T-cell (primary cell): Measurements from ENCODE around the gene ZNF800. TPM values are rescaled to one million over a fixed set of nuclear protein-coding genes. Genes with fewer than 3 reads are reported as not detected.

ENCODE experiments used
- ATAC-seq, 4 experiments: fragments of 200-7000 bp in 3 of 4; fragments of 150-1000 bp in 1 of 4; cut with Tn5 transposase; replicated peaks in 1 of 4; 1 replicate in 3 of 4; 2 replicates in 1 of 4; pipeline ENCODE4 v1.10.0; 2021; ENCODE audit warnings: moderate library complexity in 3 of 4, mild to moderate bottlenecking in 2 of 4, moderate number of reproducible peaks in 1 of 4
- CTCF ChIA-PET, 2 donors: fragments of 300-600 bp; sonication (Branson Sonifier 250); formaldehyde crosslinking; loops; one replicate each; lab custom pipeline; 2022; ENCODE audit warnings: antibody characterized with exemption in 2 of 2; lab: Charles Lee
- POLR2A ChIA-PET, 2 donors: fragments of 300-600 bp; sonication (Branson Sonifier 250); formaldehyde crosslinking; loops; one replicate each; lab custom pipeline; 2022; ENCODE audit warnings: antibody characterized with exemption in 2 of 2; lab: Charles Lee
- DNase-seq, 35 experiments: peaks; one replicate each; pipeline versions ENCODE4 v3.0.0 to v3.0.0-alpha.2; 2013 to 2023
- H3K27ac ChIP-seq: one replicate; pipeline ENCODE4 v1.5.1; 2013; ENCODE audit warnings: low read length
- H3K27me3 ChIP-seq, 2 experiments: replicated peaks in 1 of 2; 1 replicate in 1 of 2; 2 replicates in 1 of 2; pipeline versions ENCODE4 v1.6.1 to v1.7.0; 2013; ENCODE audit warnings: low read length in 1 of 2, mixed read lengths in 1 of 2; ENCODE audit not compliant: control insufficient read depth in 2 of 2, insufficient read depth in 2 of 2; ENCODE audit errors: extremely low read depth in 1 of 2
- H3K36me3 ChIP-seq, 2 donors: 1 replicate in 1 of 2; 2 replicates in 1 of 2; pipeline versions ENCODE4 v1.6.1 to v1.7.0; 2013; ENCODE audit warnings: low read length in 1 of 2; ENCODE audit not compliant: control insufficient read depth in 2 of 2, insufficient read depth in 1 of 2; ENCODE audit errors: extremely low read depth in 1 of 2
- H3K4me1 ChIP-seq, 2 experiments: 1 replicate in 1 of 2; 2 replicates in 1 of 2; pipeline versions ENCODE4 v1.6.1 to v1.7.0; 2013; ENCODE audit warnings: low read length in 2 of 2, mixed read lengths in 1 of 2; ENCODE audit not compliant: insufficient read depth in 2 of 2, control insufficient read depth in 1 of 2; ENCODE audit errors: extremely low read depth in 1 of 2
- H3K4me3 ChIP-seq, 2 donors: 1 replicate in 1 of 2; 2 replicates in 1 of 2; pipeline versions ENCODE4 v1.5.1 to v1.7.0; 2013; ENCODE audit warnings: mild to moderate bottlenecking in 2 of 2, low read length in 1 of 2, moderate library complexity in 1 of 2; ENCODE audit not compliant: control insufficient read depth in 1 of 2; ENCODE audit errors: extremely low read depth in 1 of 2
- H3K9me3 ChIP-seq: 2 replicates; pipeline ENCODE4 v1.7.0; 2013
- H3K27ac Mint-ChIP-seq, 2 donors: one replicate each; pipeline ENCODE4 v1.8.0; 2020 to 2021; ENCODE audit warnings: mild to moderate bottlenecking in 2 of 2, mixed read lengths in 2 of 2
- H3K27me3 Mint-ChIP-seq, 2 donors: one replicate each; pipeline ENCODE4 v1.8.0; 2021 to 2022; ENCODE audit warnings: mixed read lengths in 2 of 2
- H3K36me3 Mint-ChIP-seq: one replicate; pipeline ENCODE4 v1.8.0; 2021; ENCODE audit warnings: mixed read lengths
- H3K4me1 Mint-ChIP-seq, 3 donors: one replicate each; pipeline ENCODE4 v1.8.0; 2020 to 2022; ENCODE audit warnings: mixed read lengths in 3 of 3, mild to moderate bottlenecking in 1 of 3
- H3K4me3 Mint-ChIP-seq, 3 donors: one replicate each; pipeline ENCODE4 v1.8.0; 2020 to 2022; ENCODE audit warnings: mild to moderate bottlenecking in 3 of 3, mixed read lengths in 3 of 3, moderate library complexity in 3 of 3
- H3K9me3 Mint-ChIP-seq, 3 donors: one replicate each; pipeline ENCODE4 v1.8.0; 2020 to 2022; ENCODE audit warnings: mixed read lengths in 3 of 3
- WGBS: methylation state at CpG from one replicate; pipeline ENCODE4 v1.1.5; 2013; ENCODE audit warnings: missing lambda C conversion rate; ENCODE audit not compliant: insufficient coverage; 5-methylcytosine and 5-hydroxymethylcytosine counted together
- total RNA-seq, 35 experiments: library from RNA in 6 of 35; stranded (reverse) in 6 of 35; fragments of 120-200 nt in 1 of 35; gene quantifications; one replicate each; pipeline versions ENCODE4 v1.2.1 to v1.2.4 and lab custom pipeline; 2013 to 2026

ZNF800 gene
- total RNA-seq, 5 donors from 2014 or later (not counting 1 experiment from before 2014, with no cell fraction given) = 59.6 to 75.0 (median 64.3) TPM

DNA sequence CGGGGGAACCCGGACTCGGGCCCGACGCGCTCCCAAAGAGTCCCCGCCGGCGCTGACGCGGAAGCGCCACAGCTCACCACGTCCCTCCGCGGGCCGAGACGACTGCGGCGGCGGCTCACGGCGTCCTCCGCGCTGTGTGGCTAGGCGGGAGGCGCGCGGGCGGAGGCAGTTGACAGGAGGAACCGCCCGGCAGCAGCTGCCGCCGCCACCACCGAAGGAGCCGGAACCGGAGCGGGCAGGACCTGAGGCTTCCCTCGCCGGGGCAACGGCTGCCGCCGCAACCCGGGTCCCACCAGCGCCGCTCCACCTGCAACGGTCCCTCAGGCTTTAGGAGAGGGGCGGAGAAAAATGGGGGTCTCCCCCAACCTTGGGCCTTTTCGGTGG is 334 bp downstream of the ZNF800 start:
- H3K36me3 ChIP-seq = peaks cover 0 to 15% of the 10 kb centered on the region in 2 donors
- DNase-seq = peak in 34 of 35 experiments; percentile 47 to 82 (median 63)

DNA sequence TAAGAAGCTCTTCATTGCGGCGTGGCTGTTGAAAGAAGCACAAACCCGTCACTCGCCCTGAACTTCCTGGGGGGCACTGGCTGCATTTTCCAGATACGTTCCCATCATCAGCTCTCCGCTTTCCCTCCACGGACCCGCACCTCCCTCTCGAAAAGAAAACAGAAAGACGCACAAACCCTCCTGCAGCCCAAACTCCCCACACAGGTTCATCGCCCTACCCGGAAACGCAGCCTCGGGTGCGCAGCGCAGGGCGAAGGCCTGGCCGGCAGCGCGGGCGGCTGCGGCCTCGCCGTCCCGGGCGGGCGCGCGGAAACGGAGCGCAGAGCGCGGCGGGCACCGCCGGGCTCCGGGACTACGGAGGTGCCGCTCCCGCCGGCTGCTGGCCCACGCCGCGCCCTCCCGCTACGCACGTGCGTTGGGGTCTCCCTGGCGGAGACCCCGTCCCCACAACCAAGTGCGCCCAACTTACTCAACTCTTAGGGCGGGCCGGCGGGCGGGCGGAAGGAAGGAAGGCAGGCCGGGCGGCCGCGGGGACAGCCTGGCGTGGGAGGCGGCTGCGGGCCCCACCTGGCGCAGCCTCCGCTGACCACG is 822 bp downstream of the ZNF800 start:
- Histone ChIP-seq H3K4me1 (peaks cover 18 to 32% of the 10 kb centered on the region in 2 experiments), H3K4me3 (peak overlapping the region; percentile 85 to 94), H3K27me3 (no peaks in the 10 kb centered on the region), H3K9me3 (no peaks in the 10 kb centered on the region), H3K36me3 (peaks cover 0 to 17% of the 10 kb centered on the region in 2 donors), H3K27ac (peak overlapping the region; percentile 92)
- H3K4me3 Mint-ChIP-seq = peak overlapping the region; percentile 95 to 99 (median 97)
- ATAC-seq (peak; percentile 45 to 55 (median 52)), DNase-seq (peak in 34 of 35 experiments; percentile 24 to 69 (median 46))
- H3K9me3 Mint-ChIP-seq = no peaks in the 10 kb centered on the region
- WGBS = 0% methylated on average over 66 of the region's 66 CpGs
- H3K36me3 Mint-ChIP-seq = peaks cover 31% of the 10 kb centered on the region
- POLR2A ChIA-PET = interaction anchor here (0.7 to 1.5 kb wide), 3 partner anchors 13 to 194 kb away, joined by 3 to 7 read pairs (median 4); partner anchors contain the start of gene GCC1 (in 1 of the 2)
- H3K27me3 Mint-ChIP-seq = no peaks in the 10 kb centered on the region
- H3K4me1 Mint-ChIP-seq = peaks cover 59 to 65% (median 61%) of the 10 kb centered on the region in 3 donors
- CTCF ChIA-PET = interaction anchor here in 1 of 2 donors (1.6 to 2.2 kb wide), 2 partner anchors 22 to 44 kb away, joined by 7 to 8 read pairs; no protein-coding TSS in a partner anchor
- peak overlapping the region; percentile 96 to 98 for H3K27ac Mint-ChIP-seq

More for the DNA sequence above, 334 bp downstream of the ZNF800 start:
- Mint-ChIP-seq H3K27ac (peak overlapping the region; percentile 95 to 96), H3K9me3 (no peaks in the 10 kb centered on the region), H3K4me1 (peaks cover 56 to 65% (median 59%) of the 10 kb centered on the region in 3 donors), H3K4me3 (peak overlapping the region; percentile 94 to 99 (median 95)), H3K27me3 (no peaks in the 10 kb centered on the region), H3K36me3 (peaks cover 31% of the 10 kb centered on the region)
- Histone ChIP-seq H3K9me3 (no peaks in the 10 kb centered on the region), H3K27ac (peak overlapping the region; percentile 92), H3K27me3 (no peaks in the 10 kb centered on the region), H3K4me1 (peaks cover 18 to 31% of the 10 kb centered on the region in 2 experiments), H3K4me3 (peak overlapping the region; percentile 85 to 94)
- POLR2A ChIA-PET = interaction anchor here in 1 of 2 donors (0.6 to 1.5 kb wide), 6 partner anchors 14 to 193 kb away, joined by 3 to 7 read pairs (median 4); partner anchors contain the start of gene GCC1
- ATAC-seq = peak; percentile 70 to 74 (median 72)
- CTCF ChIA-PET = interaction anchor here in 1 of 2 donors (1.6 to 2.2 kb wide), 2 partner anchors 22 to 45 kb away, joined by 7 to 8 read pairs; no protein-coding TSS in a partner anchor
- WGBS = under 1% methylated on average over 44 of the region's 48 CpGs

- no peak for DNase-seq
- H3K4me3 Mint-ChIP-seq = peak overlapping the region; percentile 95 to 99 (median 97)
- H3K4me1 ChIP-seq = peaks cover 18 to 34% of the 10 kb centered on the region in 2 experiments
These were observed 1.5 kb downstream of the ZNF800 start for GRCh38 chr7:127390817-127391590.

GRCh38 chr7:127390186-127390816 is 2.2 kb downstream of the ZNF800 start:
- no peak overlapping the region for H3K27ac ChIP-seq
- no CpG with 5 or more reads among the region's 2 CpGs for WGBS
- H3K4me1 Mint-ChIP-seq = peaks cover 65 to 68% (median 65%) of the 10 kb centered on the region in 3 donors
- no peaks in the 10 kb centered on the region for H3K9me3 ChIP-seq
- no peaks in the 10 kb centered on the region for H3K27me3 Mint-ChIP-seq
- DNase-seq = no peak
- ChIA-PET CTCF (interaction anchor here in 1 of 2 donors (1.8 kb wide), 1 partner anchor 12 kb away, joined by 4 read pairs; no protein-coding TSS in a partner anchor), POLR2A (interaction anchor here (1.1 to 1.4 kb wide), 3 partner anchors 10 to 194 kb away, joined by 4 to 5 read pairs (median 4); no protein-coding TSS in a partner anchor)
- peaks cover 18 to 36% of the 10 kb centered on the region in 2 experiments for H3K4me1 ChIP-seq
- no peak for ATAC-seq
- H3K4me3 Mint-ChIP-seq = peak overlapping the region; percentile 95 to 99 (median 97)
- H3K36me3 Mint-ChIP-seq = peaks cover 33% of the 10 kb centered on the region
- peak overlapping the region; percentile 31 to 96 for H3K27ac Mint-ChIP-seq
- peaks cover 0 to 21% of the 10 kb centered on the region in 2 donors for H3K36me3 ChIP-seq
- H3K9me3 Mint-ChIP-seq = no peaks in the 10 kb centered on the region
- no peaks in the 10 kb centered on the region for H3K27me3 ChIP-seq
- no peak overlapping the region for H3K4me3 ChIP-seq

More at GRCh38 chr7:127390817-127391590, 1.5 kb downstream of the ZNF800 start:
- H3K4me3 ChIP-seq = peak overlapping the region; percentile 85 to 94
- H3K9me3 ChIP-seq = no peaks in the 10 kb centered on the region
- Mint-ChIP-seq H3K27ac (peak overlapping the region; percentile 96 to 98), H3K9me3 (no peaks in the 10 kb centered on the region), H3K27me3 (no peaks in the 10 kb centered on the region), H3K4me1 (peaks cover 64 to 65% (median 64%) of the 10 kb centered on the region in 3 donors), H3K36me3 (peaks cover 31% of the 10 kb centered on the region)
- H3K36me3 ChIP-seq = peaks cover 0 to 19% of the 10 kb centered on the region in 2 donors
- no peak for ATAC-seq
- WGBS = 35% methylated on average over 6 of the region's 9 CpGs
- POLR2A ChIA-PET = interaction anchor here (0.7 to 1.4 kb wide), 2 partner anchors 12 to 31 kb away, joined by 3 to 4 read pairs; no protein-coding TSS in a partner anchor
- CTCF ChIA-PET = interaction anchor here in 1 of 2 donors (1.6 to 2.2 kb wide), 3 partner anchors 13 to 43 kb away, joined by 4 to 8 read pairs (median 7); no protein-coding TSS in a partner anchor
- H3K27me3 ChIP-seq = no peaks in the 10 kb centered on the region
- H3K27ac ChIP-seq = peak overlapping the region; percentile 66

DNA sequence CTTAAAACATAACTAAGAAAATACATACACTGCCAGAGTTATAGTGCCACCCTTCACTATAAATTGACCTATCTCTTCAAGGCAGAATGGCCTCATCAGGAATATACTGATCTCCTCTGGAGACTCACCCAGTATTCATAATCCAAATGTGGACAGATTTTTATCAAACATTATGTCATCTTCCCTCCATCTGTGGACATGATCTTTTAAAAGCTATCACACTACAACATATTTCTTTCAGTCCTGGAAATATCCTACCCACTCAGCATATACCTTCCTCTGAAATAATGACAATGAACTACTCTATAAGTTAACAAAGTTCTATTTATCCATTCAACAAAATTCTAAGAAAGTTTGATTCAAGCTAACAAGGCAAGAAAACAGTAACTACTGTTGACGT is 3.2 kb downstream of the ZNF800 start:
- Histone ChIP-seq H3K4me1 (peaks cover 18 to 36% of the 10 kb centered on the region in 2 experiments), H3K4me3 (no peak overlapping the region), H3K27ac (no peak overlapping the region), H3K27me3 (no peaks in the 10 kb centered on the region), H3K36me3 (peaks cover 0 to 21% of the 10 kb centered on the region in 2 donors), H3K9me3 (no peaks in the 10 kb centered on the region)
- ATAC-seq (no peak), DNase-seq (no peak)
- Mint-ChIP-seq H3K36me3 (peaks cover 37% of the 10 kb centered on the region), H3K27ac (peak overlapping the region in 1 of 2 donors; percentile 19), H3K4me3 (peak overlapping the region in 2 of 3 donors; percentile 95 to 99), H3K4me1 (peaks cover 69 to 72% (median 71%) of the 10 kb centered on the region in 3 donors), H3K9me3 (no peaks in the 10 kb centered on the region), H3K27me3 (no peaks in the 10 kb centered on the region)
- WGBS = no CpG with 5 or more reads among the region's 1 CpG
- POLR2A ChIA-PET = interaction anchor here (1.1 to 1.4 kb wide), 2 partner anchors 9 to 194 kb away, joined by 4 to 5 read pairs; no protein-coding TSS in a partner anchor
- CTCF ChIA-PET = interaction anchor here in 1 of 2 donors (1.8 kb wide), 1 partner anchor 11 kb away, joined by 4 read pairs; no protein-coding TSS in a partner anchor
